ENCODE results near the gene MYL7.

- no peak for TF ChIP-seq CTCF (IDR thresholded peaks at IDR 0.05)
- TF ChIP-seq POLR2A (IDR thresholded peaks at IDR 0.05): no peak
- TF ChIP-seq POLR2AphosphoS5 (IDR thresholded peaks at IDR 0.05): no peak
- TF ChIP-seq EP300 (IDR thresholded peaks at IDR 0.05): no peak
Observed at GRCh38 chr7:44159824-44160630, 18.9 kb upstream of the MYL7 start.

All from gastroesophageal sphincter (tissue), 3 donors.